Parathyroid adenoma (tissue), 2 donors: Measurements from ENCODE around the gene FAAH.

Experiments
- H2AFZ ChIP-seq: fragments of 300-600 bp; sonication (generic); one replicate; pipeline ENCODE4 v1.7.0; 2017; ENCODE audit warnings: antibody characterized with exemption, mild to moderate bottlenecking
- H3K27ac ChIP-seq: fragments of 300-600 bp; sonication (generic); one replicate; pipeline ENCODE4 v1.7.0; 2017
- H3K27me3 ChIP-seq: fragments of 300-600 bp; sonication (generic); one replicate; pipeline ENCODE4 v1.7.0; 2017; ENCODE audit warnings: low read length; ENCODE audit not compliant: control insufficient read depth, insufficient read depth
- H3K36me3 ChIP-seq: fragments of 300-600 bp; sonication (generic); one replicate; pipeline ENCODE4 v1.7.0; 2017; ENCODE audit warnings: low read length; ENCODE audit not compliant: control insufficient read depth, insufficient read depth
- H3K4me1 ChIP-seq: fragments of 300-600 bp; sonication (generic); one replicate; pipeline ENCODE4 v1.7.0; 2017; ENCODE audit warnings: control low read depth
- H3K4me2 ChIP-seq: fragments of 300-600 bp; sonication (generic); one replicate; pipeline ENCODE4 v1.7.0; 2017; ENCODE audit warnings: low read length
- H3K4me3 ChIP-seq: fragments of 300-600 bp; sonication (generic); one replicate; pipeline ENCODE4 v1.7.0; 2017; ENCODE audit warnings: low read depth, low read length
- H3K79me2 ChIP-seq: fragments of 300-600 bp; sonication (generic); one replicate; pipeline ENCODE4 v1.7.0; 2017; ENCODE audit warnings: control low read depth
- H3K9ac ChIP-seq: fragments of 300-600 bp; sonication (generic); one replicate; pipeline ENCODE4 v1.7.0; 2017; ENCODE audit warnings: mild to moderate bottlenecking
- H3K9me3 ChIP-seq: fragments of 300-600 bp; sonication (generic); one replicate; pipeline ENCODE4 v1.7.0; 2017; ENCODE audit warnings: low read length; ENCODE audit not compliant: control insufficient read depth
- TF ChIP-seq, protein P1 (sequence below): fragments of 300-600 bp; sonication (generic); IDR thresholded peaks from one replicate; pipeline ENCODE4 v1.7.0; 2017; ENCODE audit warnings: antibody characterized with exemption, mild to moderate bottlenecking
- donor health status: primary hyperparathyroidism.

Gene FAAH

DNA sequence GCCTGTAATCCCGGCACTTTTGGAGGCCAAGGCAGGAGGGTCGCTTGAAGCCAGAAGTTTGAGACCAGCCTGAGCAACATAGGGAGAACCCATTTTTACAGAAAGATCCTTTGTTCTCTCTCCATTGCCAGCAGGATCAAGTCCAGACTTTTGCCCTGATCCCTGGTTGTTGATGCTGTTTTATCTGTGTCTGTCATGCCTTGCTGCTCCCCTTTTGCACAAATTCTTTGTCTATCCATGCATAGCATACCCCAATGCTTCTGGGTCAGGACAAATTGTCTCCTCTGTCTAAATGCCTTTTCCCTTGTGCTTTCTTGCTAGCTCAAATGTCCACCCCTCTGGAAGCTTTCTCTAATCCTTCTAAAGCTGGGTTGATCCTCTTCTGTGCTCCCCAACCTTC is 25.3 kb upstream of the FAAH start:
- Histone ChIP-seq H3K4me3 (no peak overlapping the region), H3K27ac (peak overlapping the region; percentile 4), H3K36me3 (no peaks in the 10 kb centered on the region), H3K79me2 (no peaks in the 10 kb centered on the region), H3K4me1 (peaks cover 2% of the 10 kb centered on the region), H3K4me2 (no peak overlapping the region), H3K9me3 (no peaks in the 10 kb centered on the region), H3K9ac (no peak overlapping the region), H2AFZ (no peak overlapping the region), H3K27me3 (no peaks in the 10 kb centered on the region)
- TF ChIP-seq, protein P1, sequence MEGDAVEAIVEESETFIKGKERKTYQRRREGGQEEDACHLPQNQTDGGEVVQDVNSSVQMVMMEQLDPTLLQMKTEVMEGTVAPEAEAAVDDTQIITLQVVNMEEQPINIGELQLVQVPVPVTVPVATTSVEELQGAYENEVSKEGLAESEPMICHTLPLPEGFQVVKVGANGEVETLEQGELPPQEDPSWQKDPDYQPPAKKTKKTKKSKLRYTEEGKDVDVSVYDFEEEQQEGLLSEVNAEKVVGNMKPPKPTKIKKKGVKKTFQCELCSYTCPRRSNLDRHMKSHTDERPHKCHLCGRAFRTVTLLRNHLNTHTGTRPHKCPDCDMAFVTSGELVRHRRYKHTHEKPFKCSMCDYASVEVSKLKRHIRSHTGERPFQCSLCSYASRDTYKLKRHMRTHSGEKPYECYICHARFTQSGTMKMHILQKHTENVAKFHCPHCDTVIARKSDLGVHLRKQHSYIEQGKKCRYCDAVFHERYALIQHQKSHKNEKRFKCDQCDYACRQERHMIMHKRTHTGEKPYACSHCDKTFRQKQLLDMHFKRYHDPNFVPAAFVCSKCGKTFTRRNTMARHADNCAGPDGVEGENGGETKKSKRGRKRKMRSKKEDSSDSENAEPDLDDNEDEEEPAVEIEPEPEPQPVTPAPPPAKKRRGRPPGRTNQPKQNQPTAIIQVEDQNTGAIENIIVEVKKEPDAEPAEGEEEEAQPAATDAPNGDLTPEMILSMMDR, result no peak

DNA sequence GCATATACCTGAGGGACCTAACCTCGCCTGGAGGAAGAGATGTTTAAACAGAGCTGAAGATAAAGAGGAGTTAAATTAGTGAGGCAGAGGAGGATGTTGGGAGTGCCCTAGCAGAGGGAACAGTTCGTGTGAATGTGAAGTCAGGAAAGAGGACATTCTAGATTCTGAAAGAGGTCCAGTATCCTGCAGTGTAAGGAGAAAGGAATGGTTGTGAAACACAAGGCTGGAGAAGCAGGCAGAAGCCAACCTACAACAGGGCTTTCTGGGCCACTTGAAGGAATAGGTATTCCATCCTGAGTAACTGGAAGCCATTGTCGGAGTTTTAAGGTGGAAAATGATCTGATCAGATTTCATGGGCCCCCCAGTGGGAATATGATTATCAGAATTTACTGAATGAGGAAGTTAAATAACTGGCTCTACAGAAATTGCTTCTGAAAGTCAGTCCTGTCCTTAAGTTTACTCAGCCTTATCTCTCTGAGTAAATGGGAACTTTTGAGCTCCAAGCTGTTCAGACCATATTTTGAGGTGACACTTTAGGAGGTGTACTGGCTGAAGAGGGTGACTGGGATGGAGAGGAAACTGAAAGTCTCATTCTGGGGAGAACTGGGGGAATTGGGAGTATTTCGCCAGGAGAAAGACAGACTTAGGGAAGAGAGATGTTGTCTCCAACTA is 24.4 kb upstream of the FAAH start:
- Histone ChIP-seq H3K27me3 (no peaks in the 10 kb centered on the region), H3K27ac (no peak overlapping the region), H3K4me1 (peaks cover 2% of the 10 kb centered on the region), H3K79me2 (no peaks in the 10 kb centered on the region), H3K4me3 (no peak overlapping the region), H3K36me3 (no peaks in the 10 kb centered on the region), H3K9me3 (no peaks in the 10 kb centered on the region), H3K4me2 (no peak overlapping the region), H2AFZ (no peak overlapping the region), H3K9ac (no peak overlapping the region)
- TF ChIP-seq, protein P1, result no peak

DNA sequence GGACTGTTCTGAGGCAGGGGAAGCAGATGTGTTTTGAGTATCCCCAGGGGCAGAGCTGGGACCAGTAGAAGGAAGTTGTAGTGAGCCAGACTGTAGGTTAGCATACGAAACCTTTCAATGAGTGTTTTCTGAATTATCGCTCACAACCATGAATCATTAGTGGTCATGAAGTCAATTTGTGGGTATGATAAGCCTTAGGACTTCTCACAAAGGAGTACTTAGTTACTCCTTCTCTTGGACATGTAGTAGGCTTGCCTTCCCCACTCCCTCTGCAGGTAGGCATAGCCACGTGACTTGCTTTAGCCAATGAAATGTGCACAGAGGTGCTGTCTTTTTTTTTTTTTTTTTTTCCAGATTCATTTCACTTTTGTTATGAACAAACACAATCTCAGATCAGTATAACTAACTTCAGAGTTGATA is 23.9 kb upstream of the FAAH start:
- TF ChIP-seq, protein P1, result no peak

DNA sequence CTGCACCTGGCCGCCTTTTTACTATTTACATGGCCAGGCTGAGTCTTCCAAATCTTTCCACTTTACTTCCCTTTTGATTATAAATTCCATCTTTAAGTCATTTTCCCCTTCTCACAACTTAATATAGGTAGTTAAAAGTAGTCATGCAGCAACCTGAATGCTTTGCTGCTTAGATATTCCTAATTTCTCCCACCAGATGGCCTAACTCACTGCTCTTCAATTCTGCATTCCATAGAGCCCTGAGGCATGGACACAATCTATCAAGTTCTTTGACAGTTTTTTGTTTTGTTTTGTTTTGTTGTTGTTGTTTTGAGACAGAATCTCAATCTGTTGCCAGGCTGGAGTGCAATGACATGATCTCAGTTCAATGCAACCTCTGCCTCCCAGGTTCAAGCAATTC is 21.7 kb upstream of the FAAH start:
- no peaks in the 10 kb centered on the region for H3K27me3 ChIP-seq
- H3K9me3 ChIP-seq, result no peaks in the 10 kb centered on the region
- TF ChIP-seq, protein P1, result no peak
- no peak overlapping the region for H3K27ac ChIP-seq
- no peak overlapping the region for H3K9ac ChIP-seq
- no peaks in the 10 kb centered on the region for H3K36me3 ChIP-seq
- H3K4me1 ChIP-seq, result peaks cover 2% of the 10 kb centered on the region
- H2AFZ ChIP-seq, result no peak overlapping the region
- H3K4me3 ChIP-seq, result no peak overlapping the region
- H3K79me2 ChIP-seq, result no peaks in the 10 kb centered on the region
- no peak overlapping the region for H3K4me2 ChIP-seq

More for the DNA sequence above, 23.9 kb upstream of the FAAH start:
- Histone ChIP-seq H3K4me1 (peaks cover 2% of the 10 kb centered on the region), H2AFZ (no peak overlapping the region), H3K9me3 (no peaks in the 10 kb centered on the region), H3K4me3 (no peak overlapping the region), H3K9ac (no peak overlapping the region), H3K79me2 (no peaks in the 10 kb centered on the region), H3K27ac (no peak overlapping the region), H3K4me2 (no peak overlapping the region), H3K27me3 (no peaks in the 10 kb centered on the region), H3K36me3 (no peaks in the 10 kb centered on the region)

DNA sequence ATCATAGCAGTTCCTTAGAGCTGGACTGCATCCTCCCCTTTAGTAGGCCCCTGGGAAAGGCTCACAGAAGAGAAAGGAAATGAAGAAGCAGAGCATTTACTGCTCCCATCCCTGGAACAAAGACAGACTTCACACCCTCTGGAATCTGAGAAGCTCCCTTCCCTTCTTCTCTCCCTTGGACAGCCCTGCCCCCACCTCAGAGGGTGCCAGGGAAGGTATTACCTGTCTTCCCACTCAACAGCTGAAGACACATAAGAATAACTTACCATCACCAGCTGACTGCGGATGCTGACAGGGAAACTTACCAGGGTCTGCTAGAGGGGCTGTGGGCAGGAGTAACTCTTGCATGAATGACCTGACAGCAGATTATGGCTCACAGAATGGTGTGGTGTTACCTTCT is 14.1 kb upstream of the FAAH start:
- H3K27me3 ChIP-seq, result no peaks in the 10 kb centered on the region
- TF ChIP-seq, protein P1, result no peak
- no peaks in the 10 kb centered on the region for H3K4me1 ChIP-seq
- no peak overlapping the region for H3K4me2 ChIP-seq
- no peaks in the 10 kb centered on the region for H3K36me3 ChIP-seq
- no peak overlapping the region for H2AFZ ChIP-seq
- no peak overlapping the region for H3K9ac ChIP-seq
- H3K9me3 ChIP-seq, result no peaks in the 10 kb centered on the region
- no peak overlapping the region for H3K4me3 ChIP-seq
- no peaks in the 10 kb centered on the region for H3K79me2 ChIP-seq
- no peak overlapping the region for H3K27ac ChIP-seq
